Sigmoid colon (tissue), 7 donors: ENCODE results near the gene KRTAP4-12. TPM values are rescaled to one million over a fixed set of nuclear protein-coding genes. Genes with fewer than 3 reads are reported as not detected.
"Not testable (repeated sequence)": the region's sequence is repeated elsewhere in the genome, so short reads cannot be mapped to it uniquely, and the experiment has no call there.

Experiments used
- DNase-seq: peaks from one replicate; pipeline ENCODE4 v3.0.0-alpha.2; 2019
- H3K27ac ChIP-seq, 4 donors: fragments of 200-600 bp; sonication (generic); one replicate each; pipeline ENCODE4 v1.5.1; 2016 to 2019; ENCODE audit warnings: mild to moderate bottlenecking in 1 of 4
- H3K27me3 ChIP-seq, 3 donors: fragments of 200-600 bp; sonication (generic); one replicate each; pipeline ENCODE4 v1.5.1; 2019; ENCODE audit warnings: mild to moderate bottlenecking in 1 of 3
- H3K36me3 ChIP-seq, 4 donors: fragments of 200-600 bp; sonication (generic); one replicate each; pipeline ENCODE4 v1.5.1; 2016 to 2019
- H3K4me1 ChIP-seq, 4 donors: fragments of 200-600 bp; sonication (generic); one replicate each; pipeline ENCODE4 v1.5.1; 2017 to 2019
- H3K4me3 ChIP-seq, 4 donors: fragments of 200-600 bp; sonication (generic); one replicate each; pipeline ENCODE4 v1.5.1; 2017 to 2019; ENCODE audit warnings: mild to moderate bottlenecking in 2 of 4, moderate library complexity in 1 of 4
- H3K9me3 ChIP-seq, 4 donors: fragments of 200-600 bp in 3 of 4; sonication (generic) in 3 of 4; one replicate each; pipeline versions ENCODE4 v1.5.1 to v1.6.1; 2013 to 2019
- EP300 ChIP-seq, 4 donors: sonication (generic); formaldehyde crosslinking; IDR thresholded peaks; one replicate each; pipeline ENCODE4 v1.6.1; 2017; ENCODE audit warnings: antibody characterized with exemption in 4 of 4
- POLR2A ChIP-seq, 2 donors: fragments of 450-650 bp; IDR thresholded peaks; one replicate each; pipeline ENCODE4 v1.6.1; 2016; ENCODE audit warnings: antibody characterized with exemption in 2 of 2, mild to moderate bottlenecking in 2 of 2, moderate library complexity in 2 of 2
- POLR2AphosphoS5 ChIP-seq, 4 donors: sonication (generic); formaldehyde crosslinking; IDR thresholded peaks; one replicate each; pipeline ENCODE4 v1.6.1; 2017; ENCODE audit warnings: antibody characterized with exemption in 4 of 4
- WGBS, 2 donors: extraction: QIAGEN DNeasy Blood & Tissue Kit; methylation state at CpG; one replicate each; pipeline ENCODE4 v1.1.7; 2013; 5-methylcytosine and 5-hydroxymethylcytosine counted together
- intact Hi-C: fragments of 100-400 bp; cut with DNase I; formaldehyde crosslinking; loops from one replicate; pipeline ENCODE4 v1.15.1; 2023
- polyA plus RNA-seq, 3 donors: library from polyadenylated mRNA; stranded (reverse); fragments of 200-250 nt; gene quantifications; one replicate each; pipeline ENCODE4 v1.2.3, GENCODE V29; 2013
- total RNA-seq, 4 donors: library from RNA; depleted of rRNA; stranded (reverse); fragments of >200 nt; gene quantifications; one replicate each; pipeline ENCODE4 v1.1.0, GENCODE V29; 2016
- TF ChIP-seq, protein P1 (sequence below), 4 experiments: fragments of 450-650 bp in 3 of 4; fragments of 200-600 bp in 1 of 4; IDR thresholded peaks; one replicate each; pipeline ENCODE4 v1.5.1; 2016 to 2019; ENCODE audit warnings: antibody characterized with exemption in 4 of 4, mild to moderate bottlenecking in 3 of 4, moderate library complexity in 2 of 4
- donor health status: healthy with polysubstance abuse.
- donor health status: Bipolar disorder and iron deficiency.
- donor health status: healthy.

The KRTAP4-12 gene
- total and polyA plus RNA-seq, 7 donors, result not detected

DNA sequence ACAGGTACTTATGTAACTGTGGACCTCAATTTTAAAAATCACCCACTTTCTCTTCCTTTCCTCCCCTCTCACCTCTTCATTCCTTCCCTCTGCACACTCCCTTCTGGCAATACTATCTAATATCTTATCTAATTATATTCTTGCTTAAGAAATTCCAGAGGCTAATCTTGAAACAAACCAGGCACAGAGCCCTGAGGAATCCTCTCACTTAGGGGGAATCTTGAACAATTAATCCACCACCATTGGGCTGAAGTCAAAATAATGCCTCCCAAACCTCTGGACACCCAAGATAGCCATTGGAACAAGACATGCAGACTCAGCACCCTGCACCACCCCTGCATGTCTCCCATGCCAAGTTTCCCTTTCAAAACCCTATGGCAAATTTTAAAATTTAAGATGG is 17.4 kb upstream of the KRTAP4-12 start:
- H3K27ac ChIP-seq, result no peak overlapping the region
- no peaks in the 10 kb centered on the region for H3K4me1 ChIP-seq
- TF ChIP-seq POLR2A (IDR thresholded peaks at IDR 0.05) (no peak), EP300 (IDR thresholded peaks at IDR 0.05) (no peak), POLR2AphosphoS5 (IDR thresholded peaks at IDR 0.05) (no peak)
- TF ChIP-seq, protein P1, sequence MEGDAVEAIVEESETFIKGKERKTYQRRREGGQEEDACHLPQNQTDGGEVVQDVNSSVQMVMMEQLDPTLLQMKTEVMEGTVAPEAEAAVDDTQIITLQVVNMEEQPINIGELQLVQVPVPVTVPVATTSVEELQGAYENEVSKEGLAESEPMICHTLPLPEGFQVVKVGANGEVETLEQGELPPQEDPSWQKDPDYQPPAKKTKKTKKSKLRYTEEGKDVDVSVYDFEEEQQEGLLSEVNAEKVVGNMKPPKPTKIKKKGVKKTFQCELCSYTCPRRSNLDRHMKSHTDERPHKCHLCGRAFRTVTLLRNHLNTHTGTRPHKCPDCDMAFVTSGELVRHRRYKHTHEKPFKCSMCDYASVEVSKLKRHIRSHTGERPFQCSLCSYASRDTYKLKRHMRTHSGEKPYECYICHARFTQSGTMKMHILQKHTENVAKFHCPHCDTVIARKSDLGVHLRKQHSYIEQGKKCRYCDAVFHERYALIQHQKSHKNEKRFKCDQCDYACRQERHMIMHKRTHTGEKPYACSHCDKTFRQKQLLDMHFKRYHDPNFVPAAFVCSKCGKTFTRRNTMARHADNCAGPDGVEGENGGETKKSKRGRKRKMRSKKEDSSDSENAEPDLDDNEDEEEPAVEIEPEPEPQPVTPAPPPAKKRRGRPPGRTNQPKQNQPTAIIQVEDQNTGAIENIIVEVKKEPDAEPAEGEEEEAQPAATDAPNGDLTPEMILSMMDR (IDR thresholded peaks at IDR 0.05), result no peak
- H3K27me3 ChIP-seq, result no peaks in the 10 kb centered on the region
- no peak for DNase-seq
- H3K9me3 ChIP-seq, result peaks cover 0 to 16% (median 4%) of the 10 kb centered on the region in 4 donors
- no peak overlapping the region for H3K4me3 ChIP-seq
- intact Hi-C loops, result no loop called here
- H3K36me3 ChIP-seq, result no peaks in the 10 kb centered on the region

DNA sequence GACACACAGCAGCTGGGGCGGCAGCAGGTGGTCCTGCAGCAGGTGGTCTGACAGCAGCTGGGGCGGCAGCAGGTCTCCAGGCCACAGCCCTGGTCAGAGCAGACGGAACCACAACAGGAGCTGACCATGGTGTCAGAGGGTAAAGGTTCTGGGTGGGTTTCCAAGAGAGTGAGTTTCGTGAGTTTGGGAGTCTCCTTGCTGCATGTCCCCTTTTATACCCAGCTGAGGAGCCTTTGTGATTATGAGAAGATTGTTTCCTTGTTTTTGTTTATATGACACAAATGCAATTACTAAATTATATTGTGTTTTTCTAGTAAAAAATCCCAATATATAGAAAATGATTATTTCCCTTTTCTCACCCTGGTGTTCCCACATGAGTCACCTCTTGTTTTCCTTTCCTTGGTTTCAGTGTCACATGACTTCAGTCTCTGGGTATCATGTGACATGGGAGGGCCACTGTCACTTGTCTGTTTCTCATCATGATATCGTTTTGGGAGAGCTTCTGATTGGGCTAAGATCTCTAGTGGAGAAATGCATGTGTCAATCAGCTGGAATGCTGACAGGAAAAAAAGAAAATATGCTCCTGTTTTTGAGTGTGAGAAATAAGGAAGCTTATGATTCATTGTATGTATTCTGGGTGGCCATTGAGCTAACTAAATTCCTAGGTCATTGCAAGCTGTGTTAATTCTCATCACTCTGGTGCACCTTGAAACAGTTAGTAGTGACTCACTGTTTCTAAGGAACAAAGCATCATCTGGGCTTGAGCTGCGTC is 16.6 kb upstream of the KRTAP4-12 start, which contains the start of gene KRTAP4-6:
TSS of gene KRTAP4-6 (minus strand) at position 185 of the 772 bp plus-strand sequence. CDS start at position 128, 57 bp downstream.
- intact Hi-C loops, result no loop called here
- no peak within 1 kb of the TSS for H3K27ac ChIP-seq
- WGBS, 2 donors, result 83 to 89% methylated on average over 6 of the region's 6 CpGs
- peaks cover 0 to 16% (median 4%) of the 10 kb centered on the region in 4 donors for H3K9me3 ChIP-seq
- TF ChIP-seq, protein P1 (IDR thresholded peaks at IDR 0.05), result no peak
- TF ChIP-seq EP300 (IDR thresholded peaks at IDR 0.05) (no peak), POLR2AphosphoS5 (IDR thresholded peaks at IDR 0.05) (no peak), POLR2A (IDR thresholded peaks at IDR 0.05) (no peak)
- H3K4me3 ChIP-seq, result no peak within 1 kb of the TSS
- H3K36me3 ChIP-seq, result no peaks in the 10 kb centered on the region
- no peaks in the 10 kb centered on the region for H3K27me3 ChIP-seq
- H3K4me1 ChIP-seq, result no peaks in the 10 kb centered on the region
- no peak for DNase-seq

DNA sequence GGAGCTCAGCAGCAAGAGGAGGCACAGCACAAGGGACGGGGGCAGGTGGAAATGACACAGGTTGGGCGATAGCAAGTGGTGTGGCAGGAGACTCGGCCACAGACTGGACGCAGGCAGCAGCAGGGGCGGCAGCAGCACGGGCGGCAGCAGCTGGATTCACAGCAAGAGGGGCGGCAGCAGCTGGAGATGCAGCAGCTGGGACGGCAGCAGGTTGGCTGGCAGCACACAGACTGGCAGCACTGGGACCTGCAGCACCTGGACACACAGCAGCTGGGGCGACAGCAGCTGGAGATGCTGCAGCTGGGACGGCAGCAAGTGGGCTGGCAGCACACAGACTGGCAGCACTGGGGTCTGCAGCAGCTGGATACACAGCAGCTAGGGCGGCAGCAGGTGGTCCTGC is 15.9 kb upstream of the KRTAP4-12 start:
- 89 to 91% methylated on average over 12 of the region's 12 CpGs for WGBS, 2 donors
- DNase-seq, H3K36me3 ChIP-seq, H3K4me3 ChIP-seq, intact Hi-C loops, H3K27ac ChIP-seq, H3K4me1 ChIP-seq, H3K27me3 ChIP-seq: not testable (repeated sequence)
- peaks cover 0 to 16% (median 4%) of the 10 kb centered on the region in 4 donors for H3K9me3 ChIP-seq

DNA sequence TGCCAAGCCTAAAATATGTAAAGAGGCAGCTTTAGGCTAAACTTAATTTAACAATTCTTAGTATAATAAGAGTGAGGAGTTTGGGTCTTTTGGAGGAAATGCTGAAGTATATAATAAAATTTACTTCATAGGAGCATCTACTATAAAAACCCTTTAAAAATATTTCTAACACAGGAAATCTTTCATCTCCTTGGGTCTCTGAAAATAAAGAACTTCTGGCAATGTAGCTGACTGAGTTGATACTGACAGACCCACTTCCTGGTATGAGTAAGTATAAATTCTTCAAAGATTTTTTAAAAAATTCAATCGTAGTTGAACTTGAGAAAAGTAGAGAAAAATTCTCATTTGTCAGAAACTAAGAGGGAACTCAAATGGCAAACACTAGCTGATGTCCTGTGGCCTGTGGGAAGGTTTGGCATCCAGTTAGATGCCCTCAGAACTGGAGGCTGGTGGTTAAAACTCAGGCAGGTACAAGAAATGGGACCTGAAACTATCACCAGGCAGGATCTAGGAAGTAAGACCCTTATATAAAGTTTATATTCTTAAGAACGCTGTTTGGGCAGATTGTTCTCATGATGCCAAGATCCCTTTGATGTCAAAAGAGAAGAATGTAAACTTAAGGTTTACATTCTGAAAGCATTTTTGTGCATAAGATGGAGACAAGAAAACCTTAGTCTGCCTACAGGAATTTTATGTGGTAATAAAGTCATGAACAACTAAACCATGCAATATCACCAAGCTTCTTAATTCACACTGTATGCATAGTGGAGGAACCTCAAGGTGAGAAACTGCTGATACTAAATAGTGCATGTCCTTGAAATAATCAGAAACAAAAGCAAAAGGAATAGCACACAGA is 10.1 kb upstream of the KRTAP4-12 start:
- WGBS, 2 donors, result 57 to 76% methylated on average over 2 of the region's 2 CpGs

More for the DNA sequence above, 10.1 kb upstream of the KRTAP4-12 start:
- Histone ChIP-seq H3K27ac (no peak overlapping the region), H3K9me3 (no peaks in the 10 kb centered on the region), H3K4me1 (no peaks in the 10 kb centered on the region), H3K4me3 (no peak overlapping the region), H3K36me3 (no peaks in the 10 kb centered on the region), H3K27me3 (no peaks in the 10 kb centered on the region)
- no peak for DNase-seq
- TF ChIP-seq EP300 (IDR thresholded peaks at IDR 0.05) (no peak), POLR2AphosphoS5 (IDR thresholded peaks at IDR 0.05) (no peak), POLR2A (IDR thresholded peaks at IDR 0.05) (no peak)
- TF ChIP-seq, protein P1 (IDR thresholded peaks at IDR 0.05), result no peak
- intact Hi-C loops, result no loop called here
